Measurements from ENCODE around the gene RECQL5. TPM values are rescaled to one million over a fixed set of nuclear protein-coding genes. Genes with fewer than 3 reads are reported as not detected.

Gene RECQL5
- total RNA-seq, 1 experiment from 2014 or later, result 46.1 TPM

GRCh38 chr17:75602644-75603043 is 64.3 kb downstream of the RECQL5 start:
- no peak overlapping the region for H3K27ac ChIP-seq (ENCODE audit: low read length)
- TF ChIP-seq REST (IDR thresholded peaks at IDR 0.05; ENCODE audit: insufficient read depth in 1 of 2, low read depth in 2 of 2, low read length in 1 of 2) (no peak), POLR2AphosphoS5 (IDR thresholded peaks at IDR 0.05; ENCODE audit: low read depth, low read length) (no peak), CTCF (IDR thresholded peaks at IDR 0.05) (no peak)

DNA sequence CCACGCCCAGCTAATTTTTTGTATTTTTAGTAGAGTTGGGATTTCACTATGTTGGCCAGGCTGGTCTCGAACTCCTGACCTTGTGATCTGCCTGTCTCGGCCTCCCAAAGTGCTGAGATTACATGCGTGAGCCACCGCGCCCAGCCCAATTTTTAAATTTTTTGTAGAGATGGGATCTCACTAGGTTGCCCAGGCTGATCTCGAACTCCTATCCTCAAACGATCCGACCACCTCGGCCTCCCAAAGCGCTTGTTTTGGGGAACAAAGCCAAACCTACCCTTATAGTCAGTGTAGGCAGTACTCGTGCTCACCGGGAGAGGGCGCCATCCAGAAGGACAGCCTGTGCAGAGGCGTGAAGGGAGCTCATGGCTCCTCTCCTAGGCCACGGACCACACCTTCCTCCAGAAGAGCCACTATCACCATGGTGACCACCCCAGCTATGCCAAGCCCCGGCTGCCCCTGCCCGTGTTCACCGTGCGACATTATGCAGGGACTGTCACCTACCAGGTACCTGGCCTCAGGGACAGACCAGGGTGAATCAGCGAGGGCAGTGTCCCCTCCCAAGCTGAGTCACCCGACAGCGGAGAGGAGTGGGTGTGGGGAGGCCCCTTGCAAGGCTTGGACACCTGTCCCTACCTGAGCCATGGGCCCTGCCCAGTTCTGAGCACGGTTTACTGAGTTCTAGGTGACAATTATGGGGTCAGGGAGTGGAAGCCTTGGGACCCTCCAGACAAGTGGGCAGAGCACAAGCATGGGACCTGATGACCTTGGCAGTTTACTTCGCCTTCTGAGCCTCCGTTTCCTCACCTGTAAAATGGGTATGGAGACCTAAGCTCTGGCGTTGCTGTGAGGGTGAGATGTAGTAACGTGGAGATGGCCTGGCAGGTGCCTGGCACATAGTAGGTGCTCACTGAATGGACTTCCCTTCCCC is 65.6 kb downstream of the RECQL5 start:
- CTCF ChIA-PET, result interaction anchor here (0.5 to 2.9 kb wide), 15 partner anchors 8 to 172 kb away, joined by 3 to 12 read pairs (median 5); partner anchors contain the start of gene SMIM5
- TF ChIP-seq SIN3A (IDR thresholded peaks at IDR 0.05; ENCODE audit: borderline replicate concordance, insufficient read depth, low read depth, low read length), result no peak
- no peak for TF ChIP-seq POLR2AphosphoS5 (IDR thresholded peaks at IDR 0.05; ENCODE audit: low read depth, low read length)
- TF ChIP-seq REST (IDR thresholded peaks at IDR 0.05; ENCODE audit: insufficient read depth in 1 of 2, low read depth in 2 of 2, low read length in 1 of 2), result no peak
- no peak for TF ChIP-seq TCF7L2 (IDR thresholded peaks at IDR 0.05; ENCODE audit: low read depth, low read length)
- peak; percentile 95 for TF ChIP-seq CTCF (IDR thresholded peaks at IDR 0.05)
- intact Hi-C loops (cut with micrococcal nuclease; ENCODE audit: unreplicated experiment), result no loop called here

More at GRCh38 chr17:75602644-75603043, 64.3 kb downstream of the RECQL5 start:
- ATAC-seq (0 out of 2 replicates have a peak, but pooled peaks have one; percentile 22), DNase-seq (ENCODE audit: low read depth, low spot score) (no peak)
- H3K4me3 ChIP-seq (ENCODE audit: low read depth in 2 of 2, low read length in 2 of 2), result no peak overlapping the region
- H3K36me3 ChIP-seq (ENCODE audit: control insufficient read depth, insufficient read depth, low read length), result no peaks in the 10 kb centered on the region
- H3K4me1 ChIP-seq (ENCODE audit: control insufficient read depth, insufficient read depth, low read length), result no peaks in the 10 kb centered on the region
- BruUV-seq (replicated peaks), result no TSS peak
- ChIA-PET CTCF (interaction anchor here (2.7 to 2.9 kb wide), 2 partner anchors 12 to 30 kb away, joined by 12 read pairs; partner anchors contain the start of gene SMIM5), POLR2A (no interaction called here)
- no peaks in the 10 kb centered on the region for H3K27me3 ChIP-seq (ENCODE audit: control insufficient read depth, insufficient read depth, low read length)
- in situ Hi-C loops (cut with HindIII; ENCODE audit: low pct_unique_long_range_greater_than_20kb, low sequenced_read_pairs) (no loop called here), intact Hi-C loops (cut with micrococcal nuclease; ENCODE audit: unreplicated experiment) (no loop called here)
- H3K9me3 ChIP-seq (ENCODE audit: control insufficient read depth, insufficient read depth, low read depth, low read length), result no peaks in the 10 kb centered on the region

More for the DNA sequence above, 65.6 kb downstream of the RECQL5 start:
- Histone ChIP-seq H3K27me3 (ENCODE audit: control insufficient read depth, insufficient read depth, low read length) (no peaks in the 10 kb centered on the region), H3K27ac (ENCODE audit: low read length) (no peak overlapping the region), H3K9me3 (ENCODE audit: control insufficient read depth, insufficient read depth, low read depth, low read length) (no peaks in the 10 kb centered on the region), H3K36me3 (ENCODE audit: control insufficient read depth, insufficient read depth, low read length) (no peaks in the 10 kb centered on the region), H3K4me1 (ENCODE audit: control insufficient read depth, insufficient read depth, low read length) (no peaks in the 10 kb centered on the region), H3K4me3 (ENCODE audit: low read depth in 2 of 2, low read length in 2 of 2) (no peak overlapping the region)
- in situ Hi-C loops (cut with HindIII; ENCODE audit: low pct_unique_long_range_greater_than_20kb, low sequenced_read_pairs), result no loop called here
- no TSS peak for BruUV-seq (replicated peaks)
- POLR2A ChIA-PET, result interaction anchor here (0.6 kb wide), 1 partner anchor 182 kb away, joined by 5 read pairs; no protein-coding TSS in a partner anchor
- DNase-seq (ENCODE audit: low read depth, low spot score), result peak; percentile 33
- ATAC-seq, result peak; percentile 80
